Muscle of leg (tissue), 16 donors: ENCODE data around the gene TM4SF20. TPM values are rescaled to one million over a fixed set of nuclear protein-coding genes. Genes with fewer than 3 reads are reported as not detected.
A peak's percentile ranks its signal among the peaks of the same experiment; 100 is the strongest.

ENCODE experiments used
- DNase-seq: peaks from one replicate; pipeline ENCODE4 v3.0.0; 2013
- H3K27ac ChIP-seq: one replicate; pipeline ENCODE4 v1.5.1; 2013; ENCODE audit warnings: mild to moderate bottlenecking, low read length, control low read depth
- H3K27me3 ChIP-seq: one replicate; pipeline ENCODE4 v1.6.1; 2013; ENCODE audit warnings: low read length; ENCODE audit not compliant: control insufficient read depth, insufficient read depth
- H3K36me3 ChIP-seq: one replicate; pipeline ENCODE4 v1.6.1; 2013; ENCODE audit warnings: low read length; ENCODE audit not compliant: control insufficient read depth, insufficient read depth
- H3K4me1 ChIP-seq: one replicate; pipeline ENCODE4 v1.6.1; 2013; ENCODE audit warnings: low read length; ENCODE audit not compliant: control insufficient read depth, insufficient read depth
- H3K4me3 ChIP-seq: one replicate; pipeline ENCODE4 v1.5.1; 2013; ENCODE audit warnings: low read length, control low read depth
- H3K9me3 ChIP-seq: replicated peaks from 2 replicates; pipeline ENCODE4 v1.6.1; 2013; ENCODE audit warnings: low read depth, low read length; ENCODE audit not compliant: control insufficient read depth
- WGBS: methylation state at CpG from one replicate; pipeline ENCODE4 v1.1.5; 2013; ENCODE audit warnings: missing lambda C conversion rate; ENCODE audit not compliant: insufficient coverage; 5-methylcytosine and 5-hydroxymethylcytosine counted together
- long read RNA-seq, 11 donors: transcript quantifications; one replicate each; lab custom pipeline, GENCODE V29; 2026
- polyA plus RNA-seq, 8 donors: library from polyadenylated mRNA; unstranded; fragments of 120-200 nt; gene quantifications; one replicate each; pipeline versions ENCODE4 v1.2.1 to v1.2.3, GENCODE V29; 2013; ENCODE audit warnings: inconsistent platforms in 1 of 8, low replicate concordance in 1 of 8; ENCODE audit not compliant: insufficient read length in 8 of 8, insufficient read depth in 1 of 8
- total RNA-seq: library from RNA; stranded (reverse); fragments of 120-200 nt; gene quantifications from one replicate; pipeline ENCODE4 v1.2.4, GENCODE V29; 2013

The TM4SF20 gene
- not detected for total RNA-seq
- 1 to 10 TPM in 1 of 8 donors, under 1 TPM in 2, not detected in 5; 0.07 to 1.6 (median 0.40) TPM for polyA plus RNA-seq
- long read RNA-seq, donor 1, result 0 reads
- long read RNA-seq, donor 2, result 0 reads
- long read RNA-seq, donor 3, result 0 reads
- long read RNA-seq, donor 4, result 0 reads
- long read RNA-seq, donor 5, result 0 reads
- long read RNA-seq, donor 6, result 0 reads
- long read RNA-seq, donor 7, result 0 reads
- long read RNA-seq, donor 8, result 0 reads
- long read RNA-seq, donor 9, result 0 reads
- long read RNA-seq, donor 10, result 0 reads
- long read RNA-seq, donor 11, result 0 reads

GRCh38 chr2:227379095-227379494 is at the start of gene TM4SF20:
TM4SF20 (minus strand) TSS chr2:227379306; CDS start chr2:227379268, 38 bp downstream.
- Histone ChIP-seq H3K27me3 (no peaks in the 10 kb centered on the region), H3K27ac (no peak within 1 kb of the TSS), H3K4me1 (no peaks in the 10 kb centered on the region), H3K9me3 (no peaks in the 10 kb centered on the region), H3K4me3 (no peak within 1 kb of the TSS), H3K36me3 (no peaks in the 10 kb centered on the region)
- 75% methylated on average over 2 of the region's 4 CpGs for WGBS
- no peak for DNase-seq

DNA sequence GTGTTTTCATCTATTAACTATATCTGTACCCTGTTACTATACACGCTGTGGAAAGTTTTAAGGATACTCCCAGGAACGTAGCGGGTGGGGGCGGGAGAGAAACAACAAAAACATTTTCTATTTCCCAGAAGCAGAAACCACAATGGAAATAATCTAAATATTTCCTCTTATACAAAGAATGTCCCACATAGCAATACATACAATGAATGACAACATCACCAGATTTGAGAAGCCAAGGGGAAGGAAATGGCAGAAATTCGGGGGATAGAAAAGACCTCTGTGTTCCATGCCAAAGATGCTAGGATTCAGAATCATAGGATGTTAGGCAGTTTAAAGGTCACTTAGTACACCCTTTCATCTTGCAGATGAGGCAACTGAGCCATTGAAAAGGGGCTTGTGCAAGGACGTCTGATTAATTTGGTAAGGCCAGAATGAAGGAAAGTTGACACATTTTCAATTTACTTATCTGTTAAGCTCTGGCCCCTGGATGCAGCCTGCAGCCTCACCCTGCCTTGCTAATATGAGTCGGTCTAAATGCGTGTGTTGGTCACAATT is 49.7 kb upstream of the TM4SF20 start:
- WGBS, result 100% methylated on average over 2 of the region's 8 CpGs
- no peaks in the 10 kb centered on the region for H3K4me1 ChIP-seq
- H3K36me3 ChIP-seq, result no peaks in the 10 kb centered on the region
- H3K27ac ChIP-seq, result no peak overlapping the region
- no peaks in the 10 kb centered on the region for H3K27me3 ChIP-seq
- no peak overlapping the region for H3K4me3 ChIP-seq
- DNase-seq, result no peak
- H3K9me3 ChIP-seq, result peaks cover 12% of the 10 kb centered on the region

- Histone ChIP-seq H3K27ac (no peak overlapping the region), H3K4me1 (no peaks in the 10 kb centered on the region), H3K9me3 (no peaks in the 10 kb centered on the region), H3K4me3 (no peak overlapping the region), H3K36me3 (no peaks in the 10 kb centered on the region), H3K27me3 (no peaks in the 10 kb centered on the region)
- DNase-seq, result no peak
- 68% methylated on average over 7 of the region's 10 CpGs for WGBS
These were observed 44.8 kb upstream of the TM4SF20 start for GRCh38 chr2:227423656-227424499.

GRCh38 chr2:227420087-227421052 is 41.3 kb upstream of the TM4SF20 start:
- Histone ChIP-seq H3K27me3 (no peaks in the 10 kb centered on the region), H3K4me3 (no peak overlapping the region), H3K9me3 (no peaks in the 10 kb centered on the region), H3K27ac (no peak overlapping the region), H3K36me3 (no peaks in the 10 kb centered on the region), H3K4me1 (peaks cover 5% of the 10 kb centered on the region)
- 86% methylated on average over 8 of the region's 15 CpGs for WGBS
- no peak for DNase-seq

- WGBS, result 90% methylated on average over 2 of the region's 4 CpGs
- no peaks in the 10 kb centered on the region for H3K9me3 ChIP-seq
- DNase-seq, result no peak
- H3K4me3 ChIP-seq, result no peak overlapping the region
- H3K4me1 ChIP-seq, result peaks cover 9% of the 10 kb centered on the region
- no peaks in the 10 kb centered on the region for H3K27me3 ChIP-seq
- H3K27ac ChIP-seq, result no peak overlapping the region
- H3K36me3 ChIP-seq, result no peaks in the 10 kb centered on the region
These were observed 37.6 kb upstream of the TM4SF20 start for GRCh38 chr2:227416701-227417100.

DNA sequence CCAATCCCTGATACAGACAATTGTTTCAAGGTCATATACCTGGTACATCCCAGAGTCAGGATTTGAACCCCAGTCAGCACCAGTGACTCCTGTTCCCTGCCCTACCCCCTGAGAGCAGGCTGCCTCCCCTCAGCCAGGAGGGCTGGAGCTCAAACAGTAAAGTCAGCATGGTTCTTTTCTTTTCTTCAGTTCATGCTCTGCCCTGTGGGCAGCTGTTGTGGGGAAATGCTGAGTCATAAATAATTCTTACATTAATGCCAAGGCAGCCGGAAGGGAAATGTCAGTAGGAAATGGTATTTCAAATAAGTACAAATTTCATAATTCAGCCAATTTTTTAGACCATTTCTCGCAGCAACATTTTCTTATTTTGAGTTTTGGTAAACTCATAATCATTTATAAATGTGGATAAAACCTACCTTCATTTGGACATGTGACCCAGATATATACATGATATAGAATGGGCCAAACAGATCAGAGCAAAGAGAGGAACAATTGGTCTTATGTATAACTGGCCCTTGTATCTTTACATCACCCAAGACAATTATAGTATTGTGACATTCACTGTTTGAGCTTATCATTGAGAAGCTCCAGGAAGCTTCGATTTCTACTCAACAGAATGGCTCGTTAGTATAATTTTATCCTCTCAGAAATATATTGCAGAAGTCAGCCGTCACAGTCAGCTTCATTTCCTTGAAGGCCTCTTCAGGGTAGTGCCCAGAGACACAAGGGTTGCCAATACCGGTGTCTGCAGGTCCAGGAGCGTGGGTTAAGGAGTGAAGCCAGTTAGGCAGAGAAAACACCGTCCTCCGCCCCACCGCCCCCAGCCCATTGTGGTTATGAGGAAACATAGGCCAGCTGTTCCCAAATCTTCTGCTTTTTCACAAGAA is 36.7 kb upstream of the TM4SF20 start:
- peak; percentile 76 for DNase-seq
- no peaks in the 10 kb centered on the region for H3K36me3 ChIP-seq
- peaks cover 9% of the 10 kb centered on the region for H3K4me1 ChIP-seq
- 80% methylated on average over 1 of the region's 10 CpGs for whole genome bisulfite sequencing
- no peaks in the 10 kb centered on the region for H3K27me3 ChIP-seq
- H3K4me3 ChIP-seq, result no peak overlapping the region
- no peaks in the 10 kb centered on the region for H3K9me3 ChIP-seq
- peak overlapping the region; percentile 45 for H3K27ac ChIP-seq

- H3K9me3 ChIP-seq, result no peaks in the 10 kb centered on the region
- H3K27me3 ChIP-seq, result no peaks in the 10 kb centered on the region
- H3K4me1 ChIP-seq, result peaks cover 9% of the 10 kb centered on the region
- H3K4me3 ChIP-seq, result no peak overlapping the region
- no peak overlapping the region for H3K27ac ChIP-seq
- no peaks in the 10 kb centered on the region for H3K36me3 ChIP-seq
- no peak for DNase-seq
- no CpG with 5 or more reads among the region's 3 CpGs for WGBS
These were observed 35.7 kb upstream of the TM4SF20 start for GRCh38 chr2:227414846-227415245.

DNA sequence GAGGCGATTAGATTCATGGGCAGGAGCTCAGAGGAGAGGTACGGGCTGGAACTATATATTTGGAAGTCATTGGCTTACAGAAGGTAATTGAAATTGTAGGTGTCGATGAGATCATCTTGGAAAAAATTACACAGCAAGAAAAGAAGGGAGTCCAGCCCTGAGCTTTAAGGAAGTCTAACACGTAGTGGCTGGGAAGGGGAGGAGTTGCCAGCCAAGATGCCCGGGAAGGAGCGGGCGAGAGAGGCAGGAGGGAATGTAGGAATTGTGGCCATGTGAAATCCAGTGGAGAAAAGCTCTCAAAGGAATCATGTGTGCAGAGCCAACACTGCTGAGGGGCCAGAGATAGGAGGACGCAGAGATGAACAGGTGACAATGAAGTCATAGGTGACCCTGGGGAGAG is 34.3 kb upstream of the TM4SF20 start:
- H3K27ac ChIP-seq, result no peak overlapping the region
- peak; percentile 13 for DNase-seq
- WGBS, result 58% methylated on average over 8 of the region's 8 CpGs
- H3K4me1 ChIP-seq, result peaks cover 9% of the 10 kb centered on the region
- no peaks in the 10 kb centered on the region for H3K9me3 ChIP-seq
- no peaks in the 10 kb centered on the region for H3K27me3 ChIP-seq
- H3K36me3 ChIP-seq, result no peaks in the 10 kb centered on the region
- no peak overlapping the region for H3K4me3 ChIP-seq

DNA sequence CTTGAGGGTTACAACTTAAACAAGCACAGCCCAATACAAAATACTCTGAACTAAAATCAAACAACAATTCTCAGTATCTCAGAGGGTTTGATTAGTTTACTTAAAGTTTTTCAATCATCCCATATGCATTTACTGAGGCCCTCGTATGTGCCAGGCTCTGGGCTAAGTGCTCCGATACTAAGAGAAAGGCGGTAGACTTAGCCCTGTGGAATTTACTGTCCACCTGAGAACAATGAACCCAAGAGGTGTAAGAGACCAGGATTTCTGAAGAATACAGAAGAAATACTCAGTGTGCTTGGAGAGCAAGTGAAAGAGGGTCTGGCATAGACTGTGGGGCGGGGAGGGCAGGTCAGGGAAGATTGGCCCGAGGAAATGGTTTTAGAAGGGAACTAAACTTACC is 33.8 kb upstream of the TM4SF20 start:
- Histone ChIP-seq H3K4me1 (peaks cover 11% of the 10 kb centered on the region), H3K9me3 (no peaks in the 10 kb centered on the region), H3K36me3 (no peaks in the 10 kb centered on the region), H3K4me3 (no peak overlapping the region), H3K27me3 (no peaks in the 10 kb centered on the region), H3K27ac (no peak overlapping the region)
- no peak for DNase-seq
- 74% methylated on average over 3 of the region's 5 CpGs for WGBS
